22Rv1 (cell line): ENCODE measurements around the gene UBE3D.

ENCODE experiments used
- H3K27ac ChIP-seq: fragments of 450-650 bp; 2 replicates; pipeline ENCODE4 v1.5.1; 2017
- ZFX ChIP-seq: fragments of 450-650 bp; IDR thresholded peaks from 2 replicates; pipeline ENCODE4 v1.6.1; 2017; ENCODE audit warnings: antibody characterized with exemption, borderline replicate concordance
- TF ChIP-seq, protein P1 (sequence below): fragments of 450-650 bp; IDR thresholded peaks from 2 replicates; pipeline ENCODE4 v1.5.1; 2017; ENCODE audit warnings: mild to moderate bottlenecking

The UBE3D gene

GRCh38 chr6:82875573-82876185 lies 190.0 kb downstream of the UBE3D start:
- H3K27ac ChIP-seq, result no peak overlapping the region
- TF ChIP-seq, protein P1, sequence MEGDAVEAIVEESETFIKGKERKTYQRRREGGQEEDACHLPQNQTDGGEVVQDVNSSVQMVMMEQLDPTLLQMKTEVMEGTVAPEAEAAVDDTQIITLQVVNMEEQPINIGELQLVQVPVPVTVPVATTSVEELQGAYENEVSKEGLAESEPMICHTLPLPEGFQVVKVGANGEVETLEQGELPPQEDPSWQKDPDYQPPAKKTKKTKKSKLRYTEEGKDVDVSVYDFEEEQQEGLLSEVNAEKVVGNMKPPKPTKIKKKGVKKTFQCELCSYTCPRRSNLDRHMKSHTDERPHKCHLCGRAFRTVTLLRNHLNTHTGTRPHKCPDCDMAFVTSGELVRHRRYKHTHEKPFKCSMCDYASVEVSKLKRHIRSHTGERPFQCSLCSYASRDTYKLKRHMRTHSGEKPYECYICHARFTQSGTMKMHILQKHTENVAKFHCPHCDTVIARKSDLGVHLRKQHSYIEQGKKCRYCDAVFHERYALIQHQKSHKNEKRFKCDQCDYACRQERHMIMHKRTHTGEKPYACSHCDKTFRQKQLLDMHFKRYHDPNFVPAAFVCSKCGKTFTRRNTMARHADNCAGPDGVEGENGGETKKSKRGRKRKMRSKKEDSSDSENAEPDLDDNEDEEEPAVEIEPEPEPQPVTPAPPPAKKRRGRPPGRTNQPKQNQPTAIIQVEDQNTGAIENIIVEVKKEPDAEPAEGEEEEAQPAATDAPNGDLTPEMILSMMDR, result no peak
- TF ChIP-seq ZFX, result no peak

DNA sequence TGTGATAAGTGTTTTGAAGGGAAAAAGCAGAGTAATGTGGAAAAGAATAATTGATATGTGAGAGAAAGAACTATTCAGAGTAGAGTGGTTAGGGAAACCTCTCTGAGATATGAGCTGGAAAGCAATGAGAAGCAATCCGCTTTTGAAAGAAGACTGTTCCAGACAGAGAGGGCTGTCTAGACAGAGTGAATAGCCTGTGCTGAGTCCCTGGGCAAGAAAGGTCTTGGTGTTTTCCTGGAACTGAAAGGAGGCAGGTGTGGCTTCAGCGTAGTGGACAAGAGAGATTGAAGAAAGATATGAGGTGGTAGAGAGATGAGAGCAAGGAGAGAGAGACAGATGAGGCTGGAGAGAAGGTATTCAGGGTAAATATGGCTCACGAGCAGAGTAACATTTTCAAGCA lies 190.8 kb downstream of the UBE3D start:
- H3K27ac ChIP-seq, result no peak overlapping the region
- TF ChIP-seq, protein P1, result no peak
- TF ChIP-seq ZFX, result no peak

GRCh38 chr6:82872185-82872584 lies 193.5 kb downstream of the UBE3D start:
- H3K27ac ChIP-seq, result no peak overlapping the region
- TF ChIP-seq, protein P1, result no peak
- TF ChIP-seq ZFX, result no peak

DNA sequence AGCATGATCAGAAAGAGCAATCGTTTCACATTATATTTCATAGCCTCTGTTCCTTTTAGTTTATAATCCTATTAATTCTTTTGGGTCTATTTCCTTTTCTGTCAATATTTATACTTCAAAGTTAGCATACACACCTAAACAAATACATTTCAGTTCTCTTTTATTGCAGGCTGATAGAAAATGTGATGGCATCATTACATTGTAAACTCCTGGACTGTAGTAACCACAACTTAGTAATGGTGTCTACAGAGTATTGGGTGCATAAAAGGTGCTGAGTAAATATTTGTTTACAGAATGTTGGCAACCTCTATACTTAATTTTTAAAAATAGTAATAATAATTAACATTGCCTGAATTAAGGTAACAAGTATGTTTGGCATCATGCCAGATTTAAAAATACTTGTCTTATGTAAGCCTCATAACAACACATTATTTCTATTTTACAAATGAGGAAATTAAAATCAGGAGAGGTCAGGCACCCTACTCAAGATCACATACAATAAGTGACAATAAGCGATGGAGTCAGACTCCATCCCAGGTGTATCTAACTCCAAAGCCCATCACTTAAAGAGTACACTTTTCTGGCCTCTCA lies 195.0 kb downstream of the UBE3D start:
- no peak overlapping the region for H3K27ac ChIP-seq
- no peak for TF ChIP-seq ZFX
- TF ChIP-seq, protein P1, result no peak

DNA sequence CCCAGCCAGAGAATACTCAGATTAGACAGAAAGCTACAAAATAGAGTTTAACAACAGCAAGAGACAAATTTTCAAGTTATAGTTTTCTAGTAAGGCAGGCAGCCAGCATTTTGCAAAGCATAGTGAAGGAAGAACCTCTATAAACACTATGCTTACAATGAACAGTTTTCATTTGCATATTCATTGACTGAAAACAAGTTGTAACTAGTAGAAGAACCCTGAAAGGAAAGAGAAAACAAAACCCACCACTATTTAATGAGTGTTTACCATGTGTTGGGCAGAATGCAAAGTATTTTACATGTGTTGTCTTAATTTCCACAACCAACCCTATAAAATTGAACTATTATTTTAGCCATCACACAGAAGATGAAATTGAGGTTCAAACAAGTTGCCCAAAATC lies 196.1 kb downstream of the UBE3D start:
- TF ChIP-seq, protein P1, result no peak
- no peak overlapping the region for H3K27ac ChIP-seq

DNA sequence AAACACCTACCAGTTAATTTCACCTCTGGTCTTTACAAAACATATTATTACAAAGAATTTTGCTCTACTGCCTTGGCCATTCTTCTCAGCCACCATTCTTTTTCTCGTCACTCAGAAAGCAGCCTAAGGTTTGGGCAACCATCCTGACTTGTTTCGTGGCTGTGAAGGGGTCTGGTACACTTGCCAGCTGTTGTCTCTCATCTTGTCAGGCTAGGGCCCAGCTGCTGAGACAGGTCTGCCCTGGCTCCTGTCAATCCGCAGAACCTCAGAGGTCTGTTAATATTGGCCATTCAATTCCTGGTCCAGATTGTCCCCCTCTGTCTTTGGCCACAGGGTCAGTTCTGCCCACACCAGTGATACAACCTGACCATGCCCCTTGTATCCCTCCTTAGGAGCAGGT lies 197.7 kb downstream of the UBE3D start:
- H3K27ac ChIP-seq, result no peak overlapping the region
- no peak for TF ChIP-seq ZFX
- TF ChIP-seq, protein P1, result no peak

DNA sequence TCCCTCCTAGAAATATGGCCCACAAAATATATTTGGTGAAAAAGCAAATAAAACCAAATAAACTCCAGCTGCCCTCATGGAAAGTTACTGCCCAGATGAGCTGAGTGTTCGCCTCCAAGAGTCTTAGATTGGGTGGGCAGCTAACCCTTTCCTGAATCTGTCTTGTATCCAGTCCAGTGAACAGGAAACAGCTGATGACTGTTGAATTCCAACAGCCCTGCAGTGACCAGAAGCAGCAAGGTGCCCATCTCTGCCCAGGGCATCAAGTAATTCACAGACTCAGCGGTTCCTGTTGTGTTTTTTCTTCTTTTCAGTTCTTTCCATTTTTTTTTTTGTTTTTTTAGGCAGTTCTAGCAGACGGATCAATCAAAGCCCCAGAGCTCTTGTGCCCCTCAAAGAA lies 199.2 kb downstream of the UBE3D start:
- H3K27ac ChIP-seq, result no peak overlapping the region
- no peak for TF ChIP-seq ZFX
- TF ChIP-seq, protein P1, result no peak
